ENCODE results near the gene OSBPL6. TPM values are rescaled to one million over a fixed set of nuclear protein-coding genes. Genes with fewer than 3 reads are reported as not detected.

OSBPL6 gene
- total RNA-seq, 4 donors from 2014 or later = 1.8 to 3.3 (median 2.3) TPM

GRCh38 chr2:178211943-178212342 lies 17.6 kb downstream of the OSBPL6 start:
- H3K4me1 ChIP-seq = no peaks in the 10 kb centered on the region
- H3K27me3 ChIP-seq = no peaks in the 10 kb centered on the region
- TF ChIP-seq POLR2AphosphoS5 (IDR thresholded peaks at IDR 0.05) (no peak), POLR2A (IDR thresholded peaks at IDR 0.05; ENCODE audit: low read depth) (no peak), EP300 (IDR thresholded peaks at IDR 0.05) (no peak)
- TF ChIP-seq, protein P1, sequence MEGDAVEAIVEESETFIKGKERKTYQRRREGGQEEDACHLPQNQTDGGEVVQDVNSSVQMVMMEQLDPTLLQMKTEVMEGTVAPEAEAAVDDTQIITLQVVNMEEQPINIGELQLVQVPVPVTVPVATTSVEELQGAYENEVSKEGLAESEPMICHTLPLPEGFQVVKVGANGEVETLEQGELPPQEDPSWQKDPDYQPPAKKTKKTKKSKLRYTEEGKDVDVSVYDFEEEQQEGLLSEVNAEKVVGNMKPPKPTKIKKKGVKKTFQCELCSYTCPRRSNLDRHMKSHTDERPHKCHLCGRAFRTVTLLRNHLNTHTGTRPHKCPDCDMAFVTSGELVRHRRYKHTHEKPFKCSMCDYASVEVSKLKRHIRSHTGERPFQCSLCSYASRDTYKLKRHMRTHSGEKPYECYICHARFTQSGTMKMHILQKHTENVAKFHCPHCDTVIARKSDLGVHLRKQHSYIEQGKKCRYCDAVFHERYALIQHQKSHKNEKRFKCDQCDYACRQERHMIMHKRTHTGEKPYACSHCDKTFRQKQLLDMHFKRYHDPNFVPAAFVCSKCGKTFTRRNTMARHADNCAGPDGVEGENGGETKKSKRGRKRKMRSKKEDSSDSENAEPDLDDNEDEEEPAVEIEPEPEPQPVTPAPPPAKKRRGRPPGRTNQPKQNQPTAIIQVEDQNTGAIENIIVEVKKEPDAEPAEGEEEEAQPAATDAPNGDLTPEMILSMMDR (IDR thresholded peaks at IDR 0.05) = no peak
- H3K27ac ChIP-seq (replicated peaks in 1 of 4) = no peak overlapping the region
- peak; percentile 31 for DNase-seq (ENCODE audit: extremely low spot score)
- H3K9me3 ChIP-seq = no peaks in the 10 kb centered on the region
- WGBS = 84% methylated on average over 4 of the region's 4 CpGs
- intact Hi-C loops (cut with DNase I) = no loop called here
- H3K4me3 ChIP-seq = no peak overlapping the region
- H3K36me3 ChIP-seq = no peaks in the 10 kb centered on the region

DNA sequence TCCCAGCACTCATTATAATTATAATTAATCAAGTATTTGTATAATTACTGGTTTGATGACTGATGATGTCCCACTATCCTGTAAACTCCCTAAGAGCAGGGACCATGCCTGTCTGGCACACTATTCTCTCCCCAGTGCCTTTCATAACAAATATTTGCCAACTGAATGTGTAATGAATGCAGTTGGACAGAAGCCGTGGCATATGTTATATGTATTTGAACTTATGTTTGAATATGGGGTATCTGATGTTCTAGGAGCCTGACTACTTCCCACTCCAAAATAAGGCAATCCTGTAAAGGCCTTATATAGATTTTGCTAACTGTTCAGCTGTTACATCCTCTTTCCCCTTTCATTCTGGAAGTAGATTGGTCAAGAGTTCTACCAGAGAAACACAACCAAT lies 19.7 kb downstream of the OSBPL6 start:
- Histone ChIP-seq H3K27me3 (no peaks in the 10 kb centered on the region), H3K4me1 (no peaks in the 10 kb centered on the region), H3K27ac (replicated peaks in 1 of 4) (no peak overlapping the region), H3K4me3 (no peak overlapping the region), H3K36me3 (no peaks in the 10 kb centered on the region), H3K9me3 (no peaks in the 10 kb centered on the region)
- TF ChIP-seq EP300 (IDR thresholded peaks at IDR 0.05) = no peak
- TF ChIP-seq, protein P1 (IDR thresholded peaks at IDR 0.05) = no peak
- TF ChIP-seq POLR2AphosphoS5 (IDR thresholded peaks at IDR 0.05) = no peak
- no peak for TF ChIP-seq POLR2A (IDR thresholded peaks at IDR 0.05; ENCODE audit: low read depth)
- 100% methylated on average over 1 of the region's 1 CpG for WGBS
- no peak for DNase-seq (ENCODE audit: extremely low spot score)
- intact Hi-C loops (cut with DNase I) = no loop called here

DNA sequence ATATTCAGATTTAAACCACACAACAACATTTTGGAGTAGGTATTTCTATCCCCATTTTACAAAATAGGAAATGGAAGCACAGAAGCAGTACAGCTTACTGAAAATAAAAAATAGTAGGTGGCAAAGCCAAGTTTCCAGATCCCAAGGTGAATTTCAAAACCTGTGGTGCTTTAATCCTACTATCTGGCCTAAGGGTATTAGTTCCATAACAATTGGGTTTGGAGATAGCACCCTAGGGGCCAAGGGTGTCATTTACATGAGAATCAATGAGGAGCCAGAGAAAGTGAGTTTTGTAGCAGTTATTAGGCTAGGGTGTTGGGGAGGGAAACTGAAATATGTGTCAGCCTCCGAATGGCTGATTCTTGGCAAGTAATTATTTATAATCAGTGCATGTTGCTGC lies 24.9 kb downstream of the OSBPL6 start:
- Histone ChIP-seq H3K27ac (replicated peaks in 1 of 4) (no peak overlapping the region), H3K9me3 (no peaks in the 10 kb centered on the region), H3K36me3 (no peaks in the 10 kb centered on the region), H3K4me1 (no peaks in the 10 kb centered on the region), H3K4me3 (no peak overlapping the region), H3K27me3 (no peaks in the 10 kb centered on the region)
- WGBS = 81% methylated on average over 1 of the region's 1 CpG
- intact Hi-C loops (cut with DNase I) = no loop called here
- DNase-seq (ENCODE audit: extremely low spot score) = no peak
- TF ChIP-seq POLR2AphosphoS5 (IDR thresholded peaks at IDR 0.05) (no peak), EP300 (IDR thresholded peaks at IDR 0.05) (no peak), POLR2A (IDR thresholded peaks at IDR 0.05; ENCODE audit: low read depth) (no peak)
- TF ChIP-seq, protein P1 (IDR thresholded peaks at IDR 0.05) = no peak

DNA sequence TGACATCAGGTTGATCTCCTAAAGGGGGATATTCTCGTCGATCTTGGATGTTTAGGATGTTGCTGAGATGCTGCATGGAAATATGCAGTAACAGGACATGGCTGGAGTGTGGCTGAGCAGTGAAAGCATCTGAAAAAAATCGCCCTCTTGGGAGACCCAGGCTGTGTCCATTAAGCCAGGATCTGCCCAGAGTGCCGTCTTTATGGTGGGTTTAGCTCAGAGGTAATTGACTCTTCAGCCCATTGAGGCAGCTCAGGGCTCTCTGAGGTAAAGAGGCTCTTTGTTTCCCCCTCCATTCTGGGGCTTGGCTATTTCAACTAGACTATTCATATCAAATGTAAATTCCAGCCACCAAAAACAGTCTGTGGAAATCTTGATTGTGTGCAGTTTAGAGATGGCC lies 26.5 kb downstream of the OSBPL6 start:
- no peak overlapping the region for H3K27ac ChIP-seq (replicated peaks in 1 of 4)
- intact Hi-C loops (cut with DNase I) = no loop called here
- no peaks in the 10 kb centered on the region for H3K36me3 ChIP-seq
- DNase-seq (ENCODE audit: extremely low spot score) = peak; percentile 64
- H3K9me3 ChIP-seq = no peaks in the 10 kb centered on the region
- 87% methylated on average over 4 of the region's 4 CpGs for WGBS
- no peaks in the 10 kb centered on the region for H3K4me1 ChIP-seq
- H3K27me3 ChIP-seq = no peaks in the 10 kb centered on the region
- TF ChIP-seq POLR2AphosphoS5 (IDR thresholded peaks at IDR 0.05) = no peak
- no peak for TF ChIP-seq EP300 (IDR thresholded peaks at IDR 0.05)
- TF ChIP-seq, protein P1 (IDR thresholded peaks at IDR 0.05) = no peak
- no peak for TF ChIP-seq POLR2A (IDR thresholded peaks at IDR 0.05; ENCODE audit: low read depth)
- H3K4me3 ChIP-seq = no peak overlapping the region

- Histone ChIP-seq H3K9me3 (no peaks in the 10 kb centered on the region), H3K36me3 (no peaks in the 10 kb centered on the region), H3K4me3 (no peak overlapping the region), H3K27ac (replicated peaks in 1 of 4) (no peak overlapping the region), H3K4me1 (no peaks in the 10 kb centered on the region), H3K27me3 (no peaks in the 10 kb centered on the region)
- intact Hi-C loops (cut with DNase I) = no loop called here
- 100% methylated on average over 1 of the region's 1 CpG for WGBS
- DNase-seq (ENCODE audit: extremely low spot score) = no peak
- TF ChIP-seq POLR2A (IDR thresholded peaks at IDR 0.05; ENCODE audit: low read depth) (no peak), POLR2AphosphoS5 (IDR thresholded peaks at IDR 0.05) (no peak), EP300 (IDR thresholded peaks at IDR 0.05) (no peak)
- TF ChIP-seq, protein P1 (IDR thresholded peaks at IDR 0.05) = no peak
Observed at GRCh38 chr2:178221556-178221955, 27.2 kb downstream of the OSBPL6 start.
